ENCODE measurements around the gene DPP7. TPM values are rescaled to one million over a fixed set of nuclear protein-coding genes. Genes with fewer than 3 reads are reported as not detected.
"Not testable (repeated sequence)": the region's sequence is repeated elsewhere in the genome, so short reads cannot be mapped to it uniquely, and the experiment has no call there.

The DPP7 gene
- total and polyA plus RNA-seq, 4 donors = 97.4 to 598 (median 126) TPM

GRCh38 chr9:137136261-137136880 lies 21.8 kb upstream of the DPP7 start:
- peak; percentile 19 for ATAC-seq (ENCODE audit: low FRiP score)

GRCh38 chr9:137135154-137135553 lies 20.6 kb upstream of the DPP7 start:
- ATAC-seq (ENCODE audit: low FRiP score); H3K36me3 ChIP-seq (ENCODE audit: control insufficient read depth in 1 of 2, insufficient read depth in 2 of 2, low read length in 1 of 2); H3K27me3 ChIP-seq (ENCODE audit: control insufficient read depth in 1 of 2, insufficient read depth in 2 of 2, low read length in 1 of 2); H3K4me3 ChIP-seq (ENCODE audit: low read length in 2 of 2); H3K4me1 ChIP-seq (ENCODE audit: control insufficient read depth in 1 of 2, insufficient read depth in 2 of 2, low read length in 2 of 2); intact Hi-C loops (cut with DNase I); H3K9me3 ChIP-seq (ENCODE audit: control insufficient read depth, low read length); DNase-seq; H3K27ac ChIP-seq (ENCODE audit: low read depth in 1 of 2, low read length in 2 of 2): not testable (repeated sequence)
- WGBS, 2 donors = 73 to 80% methylated on average over 9 of the region's 9 CpGs

More at GRCh38 chr9:137136261-137136880, 21.8 kb upstream of the DPP7 start:
- WGBS, 2 donors = 26 to 31% methylated on average over 26 to 27 of the region's 27 CpGs
- intact Hi-C loops (cut with DNase I) = no loop called here
- Histone ChIP-seq H3K4me1 (ENCODE audit: control insufficient read depth in 1 of 2, insufficient read depth in 2 of 2, low read length in 2 of 2) (no peaks in the 10 kb centered on the region), H3K36me3 (ENCODE audit: control insufficient read depth in 1 of 2, insufficient read depth in 2 of 2, low read length in 1 of 2) (no peaks in the 10 kb centered on the region), H3K9me3 (ENCODE audit: control insufficient read depth, low read length) (no peaks in the 10 kb centered on the region), H3K27me3 (ENCODE audit: control insufficient read depth in 1 of 2, insufficient read depth in 2 of 2, low read length in 1 of 2) (no peaks in the 10 kb centered on the region), H3K4me3 (ENCODE audit: low read length in 2 of 2) (no peak overlapping the region), H3K27ac (ENCODE audit: low read depth in 1 of 2, low read length in 2 of 2) (no peak overlapping the region)
- no peak for DNase-seq

GRCh38 chr9:137134191-137134590 lies 19.7 kb upstream of the DPP7 start:
- no peaks in the 10 kb centered on the region for H3K36me3 ChIP-seq (ENCODE audit: control insufficient read depth in 1 of 2, insufficient read depth in 2 of 2, low read length in 1 of 2)
- no peak overlapping the region for H3K27ac ChIP-seq (ENCODE audit: low read depth in 1 of 2, low read length in 2 of 2)
- no peaks in the 10 kb centered on the region for H3K27me3 ChIP-seq (ENCODE audit: control insufficient read depth in 1 of 2, insufficient read depth in 2 of 2, low read length in 1 of 2)
- no peak overlapping the region for H3K4me3 ChIP-seq (ENCODE audit: low read length in 2 of 2)
- no peaks in the 10 kb centered on the region for H3K4me1 ChIP-seq (ENCODE audit: control insufficient read depth in 1 of 2, insufficient read depth in 2 of 2, low read length in 2 of 2)
- 80% methylated on average over 4 of the region's 4 CpGs for WGBS, 2 donors
- intact Hi-C loops (cut with DNase I) = no loop called here
- no peaks in the 10 kb centered on the region for H3K9me3 ChIP-seq (ENCODE audit: control insufficient read depth, low read length)
- no peak for ATAC-seq (ENCODE audit: low FRiP score)
- no peak for DNase-seq

GRCh38 chr9:137130176-137130755 lies 15.7 kb upstream of the DPP7 start:
- Histone ChIP-seq H3K36me3 (ENCODE audit: control insufficient read depth in 1 of 2, insufficient read depth in 2 of 2, low read length in 1 of 2) (no peaks in the 10 kb centered on the region), H3K27me3 (ENCODE audit: control insufficient read depth in 1 of 2, insufficient read depth in 2 of 2, low read length in 1 of 2) (no peaks in the 10 kb centered on the region), H3K4me1 (ENCODE audit: control insufficient read depth in 1 of 2, insufficient read depth in 2 of 2, low read length in 2 of 2) (no peaks in the 10 kb centered on the region), H3K4me3 (ENCODE audit: low read length in 2 of 2) (peak overlapping the region; percentile 14 to 35), H3K9me3 (ENCODE audit: control insufficient read depth, low read length) (no peaks in the 10 kb centered on the region), H3K27ac (ENCODE audit: low read depth in 1 of 2, low read length in 2 of 2) (no peak overlapping the region)
- intact Hi-C loops (cut with DNase I) = no loop called here
- DNase-seq = no peak
- WGBS, 2 donors = 6 to 8% methylated on average over 54 to 58 of the region's 58 CpGs
- no peak for ATAC-seq (ENCODE audit: low FRiP score)

- intact Hi-C loops (cut with DNase I) = no loop called here
- Histone ChIP-seq H3K27me3 (ENCODE audit: control insufficient read depth in 1 of 2, insufficient read depth in 2 of 2, low read length in 1 of 2) (no peaks in the 10 kb centered on the region), H3K27ac (ENCODE audit: low read depth in 1 of 2, low read length in 2 of 2) (no peak overlapping the region), H3K36me3 (ENCODE audit: control insufficient read depth in 1 of 2, insufficient read depth in 2 of 2, low read length in 1 of 2) (no peaks in the 10 kb centered on the region), H3K9me3 (ENCODE audit: control insufficient read depth, low read length) (no peaks in the 10 kb centered on the region), H3K4me3 (ENCODE audit: low read length in 2 of 2) (peak overlapping the region; percentile 14 to 35), H3K4me1 (ENCODE audit: control insufficient read depth in 1 of 2, insufficient read depth in 2 of 2, low read length in 2 of 2) (no peaks in the 10 kb centered on the region)
- WGBS, 2 donors = 0 to 1% methylated on average over 78 to 86 of the region's 86 CpGs
- peak; percentile 97 for ATAC-seq (ENCODE audit: low FRiP score)
- DNase-seq = peak; percentile 92 to 94
Measured at GRCh38 chr9:137129456-137130175, 15.1 kb upstream of the DPP7 start.

GRCh38 chr9:137128862-137129455 lies 14.4 kb upstream of the DPP7 start:
- peak; percentile 36 for ATAC-seq (ENCODE audit: low FRiP score)
- Histone ChIP-seq H3K27me3 (ENCODE audit: control insufficient read depth in 1 of 2, insufficient read depth in 2 of 2, low read length in 1 of 2) (no peaks in the 10 kb centered on the region), H3K36me3 (ENCODE audit: control insufficient read depth in 1 of 2, insufficient read depth in 2 of 2, low read length in 1 of 2) (no peaks in the 10 kb centered on the region), H3K4me1 (ENCODE audit: control insufficient read depth in 1 of 2, insufficient read depth in 2 of 2, low read length in 2 of 2) (no peaks in the 10 kb centered on the region), H3K27ac (ENCODE audit: low read depth in 1 of 2, low read length in 2 of 2) (no peak overlapping the region), H3K9me3 (ENCODE audit: control insufficient read depth, low read length) (no peaks in the 10 kb centered on the region), H3K4me3 (ENCODE audit: low read length in 2 of 2) (peak overlapping the region; percentile 14 to 35)
- DNase-seq = no peak
- 23 to 27% methylated on average over 37 of the region's 37 CpGs for WGBS, 2 donors
- intact Hi-C loops (cut with DNase I) = no loop called here

GRCh38 chr9:137128158-137128861 lies 13.8 kb upstream of the DPP7 start:
- no peaks in the 10 kb centered on the region for H3K36me3 ChIP-seq (ENCODE audit: control insufficient read depth in 1 of 2, insufficient read depth in 2 of 2, low read length in 1 of 2)
- H3K9me3 ChIP-seq (ENCODE audit: control insufficient read depth, low read length) = no peaks in the 10 kb centered on the region
- intact Hi-C loops (cut with DNase I) = no loop called here
- ATAC-seq (ENCODE audit: low FRiP score) (no peak), DNase-seq (no peak)
- no peaks in the 10 kb centered on the region for H3K4me1 ChIP-seq (ENCODE audit: control insufficient read depth in 1 of 2, insufficient read depth in 2 of 2, low read length in 2 of 2)
- H3K27ac ChIP-seq (ENCODE audit: low read depth in 1 of 2, low read length in 2 of 2) = no peak overlapping the region
- WGBS, 2 donors = 50 to 61% methylated on average over 19 of the region's 19 CpGs
- no peaks in the 10 kb centered on the region for H3K27me3 ChIP-seq (ENCODE audit: control insufficient read depth in 1 of 2, insufficient read depth in 2 of 2, low read length in 1 of 2)
- H3K4me3 ChIP-seq (ENCODE audit: low read length in 2 of 2) = no peak overlapping the region

- 8 to 18% methylated on average over 24 of the region's 24 CpGs for WGBS, 2 donors
- H3K36me3 ChIP-seq (ENCODE audit: control insufficient read depth in 1 of 2, insufficient read depth in 2 of 2, low read length in 1 of 2) = no peaks in the 10 kb centered on the region
- no peaks in the 10 kb centered on the region for H3K9me3 ChIP-seq (ENCODE audit: control insufficient read depth, low read length)
- intact Hi-C loops (cut with DNase I) = no loop called here
- no peaks in the 10 kb centered on the region for H3K27me3 ChIP-seq (ENCODE audit: control insufficient read depth in 1 of 2, insufficient read depth in 2 of 2, low read length in 1 of 2)
- no peak overlapping the region for H3K27ac ChIP-seq (ENCODE audit: low read depth in 1 of 2, low read length in 2 of 2)
- no peaks in the 10 kb centered on the region for H3K4me1 ChIP-seq (ENCODE audit: control insufficient read depth in 1 of 2, insufficient read depth in 2 of 2, low read length in 2 of 2)
- DNase-seq = peak in 1 of 2 donors; percentile 58
- no peak overlapping the region for H3K4me3 ChIP-seq (ENCODE audit: low read length in 2 of 2)
- peak; percentile 15 for ATAC-seq (ENCODE audit: low FRiP score)
Measured at GRCh38 chr9:137127301-137128157, 13.0 kb upstream of the DPP7 start.

Measured in aorta (tissue), 5 donors.